ENCODE data around the gene SLC29A2.
"Not testable (repeated sequence)": the region's sequence is repeated elsewhere in the genome, so short reads cannot be mapped to it uniquely, and the experiment has no call there.

SLC29A2 gene

DNA sequence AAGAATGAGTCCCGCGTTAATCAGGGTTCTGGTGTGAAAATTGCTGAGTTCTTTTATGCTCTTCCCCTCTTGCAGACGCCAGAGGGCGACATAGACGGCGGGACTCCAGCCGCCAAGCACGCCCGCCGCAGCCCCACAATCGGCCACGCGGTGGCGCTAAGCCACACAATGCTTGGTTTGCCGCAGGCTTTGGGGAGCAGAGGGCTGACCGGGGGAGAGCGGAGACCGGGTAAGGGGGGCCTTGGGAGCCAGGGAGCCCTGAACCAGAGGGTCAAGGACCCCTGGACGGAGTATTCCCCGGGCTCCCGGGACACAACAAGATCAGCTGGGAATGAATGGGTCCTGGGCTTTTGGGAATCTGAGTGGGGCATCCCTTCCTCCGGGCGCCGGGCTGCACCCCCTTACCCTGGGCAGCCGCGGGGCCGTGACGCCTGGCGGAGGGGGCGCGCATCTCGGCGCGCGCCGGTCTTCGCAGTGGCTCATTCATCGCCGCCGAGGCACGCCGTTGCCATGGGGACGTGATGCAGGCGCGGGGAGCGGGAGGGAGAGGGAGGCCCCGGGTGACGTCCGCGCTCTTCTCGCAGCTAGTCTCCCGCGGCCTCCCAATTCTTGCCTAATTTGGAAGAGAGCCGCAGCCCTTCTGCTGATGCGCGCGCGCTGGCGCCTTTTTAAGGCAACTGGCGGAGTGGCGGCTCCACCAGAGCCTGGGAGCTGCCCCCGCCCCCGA lies 37.1 kb upstream of the SLC29A2 start:
- H3K4me3 ChIP-seq (replicated peaks; ENCODE audit: low read depth, low read length): peak overlapping the region; percentile 39
- DNase-seq (ENCODE audit: extremely low read depth, low read depth): peak; percentile 53

DNA sequence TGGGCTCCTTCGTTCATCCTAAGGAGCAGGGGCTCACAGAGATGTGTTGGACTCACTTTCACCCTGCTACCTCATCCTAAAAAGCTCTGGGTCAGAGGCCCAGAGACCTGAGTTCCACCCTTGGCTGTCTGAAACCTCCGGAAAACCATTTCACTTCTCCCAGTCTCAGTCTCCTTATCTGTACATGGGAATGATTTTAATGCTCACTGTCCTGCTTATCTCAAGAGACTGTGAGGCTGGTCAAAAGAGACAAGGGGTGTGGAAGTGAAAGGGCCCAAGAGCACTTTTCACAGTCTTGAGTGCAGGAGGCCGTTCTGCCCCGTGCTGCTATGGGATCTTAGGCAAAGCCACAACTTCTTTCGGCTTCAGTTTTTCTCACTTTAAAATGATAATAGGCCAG lies 36.1 kb upstream of the SLC29A2 start:
- no peak for DNase-seq (ENCODE audit: extremely low read depth, low read depth)
- H3K4me3 ChIP-seq (replicated peaks; ENCODE audit: low read depth, low read length): no peak overlapping the region
- TF ChIP-seq, protein P1, sequence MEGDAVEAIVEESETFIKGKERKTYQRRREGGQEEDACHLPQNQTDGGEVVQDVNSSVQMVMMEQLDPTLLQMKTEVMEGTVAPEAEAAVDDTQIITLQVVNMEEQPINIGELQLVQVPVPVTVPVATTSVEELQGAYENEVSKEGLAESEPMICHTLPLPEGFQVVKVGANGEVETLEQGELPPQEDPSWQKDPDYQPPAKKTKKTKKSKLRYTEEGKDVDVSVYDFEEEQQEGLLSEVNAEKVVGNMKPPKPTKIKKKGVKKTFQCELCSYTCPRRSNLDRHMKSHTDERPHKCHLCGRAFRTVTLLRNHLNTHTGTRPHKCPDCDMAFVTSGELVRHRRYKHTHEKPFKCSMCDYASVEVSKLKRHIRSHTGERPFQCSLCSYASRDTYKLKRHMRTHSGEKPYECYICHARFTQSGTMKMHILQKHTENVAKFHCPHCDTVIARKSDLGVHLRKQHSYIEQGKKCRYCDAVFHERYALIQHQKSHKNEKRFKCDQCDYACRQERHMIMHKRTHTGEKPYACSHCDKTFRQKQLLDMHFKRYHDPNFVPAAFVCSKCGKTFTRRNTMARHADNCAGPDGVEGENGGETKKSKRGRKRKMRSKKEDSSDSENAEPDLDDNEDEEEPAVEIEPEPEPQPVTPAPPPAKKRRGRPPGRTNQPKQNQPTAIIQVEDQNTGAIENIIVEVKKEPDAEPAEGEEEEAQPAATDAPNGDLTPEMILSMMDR (IDR thresholded peaks at IDR 0.05; ENCODE audit: low read depth, low read length, missing control alignments): no peak

More for the DNA sequence above, 37.1 kb upstream of the SLC29A2 start:
- TF ChIP-seq, protein P1 (IDR thresholded peaks at IDR 0.05; ENCODE audit: low read depth, low read length, missing control alignments): peak; percentile 100

DNA sequence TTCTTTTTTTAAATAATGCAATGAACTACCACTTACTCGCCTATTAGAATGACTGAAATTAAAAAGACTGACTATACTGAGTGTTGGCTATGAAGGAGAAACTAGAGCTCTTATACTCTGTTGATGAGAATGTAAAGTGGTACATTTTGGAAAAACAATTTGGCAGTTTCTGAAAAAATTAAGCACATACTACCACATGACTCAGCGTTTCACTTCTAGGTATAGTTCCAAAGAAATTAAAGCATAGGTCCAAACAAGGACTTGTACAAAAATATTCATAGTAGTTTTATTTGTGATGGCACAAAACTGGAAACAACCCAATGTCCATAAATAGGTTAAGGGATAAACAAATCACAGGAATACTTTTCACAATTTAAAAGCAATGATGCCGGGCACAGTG lies 22.4 kb upstream of the SLC29A2 start:
- TF ChIP-seq, protein P1 (IDR thresholded peaks at IDR 0.05; ENCODE audit: low read depth, low read length, missing control alignments): no peak
- DNase-seq (ENCODE audit: extremely low read depth, low read depth): no peak
- no peak overlapping the region for H3K4me3 ChIP-seq (replicated peaks; ENCODE audit: low read depth, low read length)

DNA sequence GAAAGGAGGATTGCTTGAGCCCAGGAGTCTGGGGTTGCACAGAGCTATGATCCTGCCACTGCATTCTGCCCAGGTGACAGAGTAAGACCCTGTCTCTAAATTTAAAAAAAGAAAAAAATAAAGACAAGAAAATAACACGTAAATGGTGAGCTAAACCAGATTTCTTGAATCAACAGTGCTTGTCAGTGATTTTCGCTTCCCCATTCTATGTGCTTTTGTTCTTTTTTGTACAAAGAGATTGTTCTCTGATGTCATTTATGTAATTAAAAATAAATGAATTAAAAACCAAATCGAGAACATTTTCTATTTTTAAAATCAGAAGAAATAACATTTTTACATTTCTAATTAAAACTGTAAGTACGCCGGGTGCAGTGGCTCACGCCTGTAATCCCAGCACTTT lies 19.8 kb upstream of the SLC29A2 start:
- no peak overlapping the region for H3K4me3 ChIP-seq (replicated peaks; ENCODE audit: low read depth, low read length)
- no peak for DNase-seq (ENCODE audit: extremely low read depth, low read depth)
- TF ChIP-seq, protein P1 (IDR thresholded peaks at IDR 0.05; ENCODE audit: low read depth, low read length, missing control alignments): no peak

DNA sequence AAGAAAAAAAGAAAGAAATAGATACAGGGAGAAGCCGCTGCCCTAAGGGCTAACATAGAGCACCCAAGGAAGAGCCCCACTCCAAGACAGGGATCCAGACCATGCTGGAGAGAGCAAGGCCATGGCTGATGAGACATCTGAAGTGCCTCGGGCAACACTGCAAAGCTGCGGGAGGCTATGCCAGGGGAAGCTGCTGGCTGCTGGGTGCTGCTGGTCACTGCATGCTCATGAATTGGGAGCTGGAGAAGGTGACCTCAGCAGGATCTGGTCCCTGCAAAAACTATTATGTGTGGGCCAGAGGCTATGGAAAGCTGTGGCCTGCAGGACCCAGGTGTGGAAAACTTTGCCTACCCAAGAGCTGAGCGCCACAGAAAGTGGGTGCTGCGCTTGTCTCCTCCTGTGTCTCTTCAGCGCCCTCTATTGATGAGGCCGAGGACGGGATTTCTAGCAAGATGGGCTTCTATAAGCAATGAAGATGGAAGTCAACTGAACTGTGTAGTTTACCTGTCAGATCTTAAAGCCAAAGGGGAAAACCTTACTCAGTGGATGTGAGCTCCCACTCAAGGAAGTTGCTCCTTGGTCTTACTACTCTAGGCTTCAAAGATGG lies 17.3 kb upstream of the SLC29A2 start:
- DNase-seq (ENCODE audit: extremely low read depth, low read depth): no peak
- no peak overlapping the region for H3K4me3 ChIP-seq (replicated peaks; ENCODE audit: low read depth, low read length)
- TF ChIP-seq, protein P1 (IDR thresholded peaks at IDR 0.05; ENCODE audit: low read depth, low read length, missing control alignments): peak; percentile 95

DNA sequence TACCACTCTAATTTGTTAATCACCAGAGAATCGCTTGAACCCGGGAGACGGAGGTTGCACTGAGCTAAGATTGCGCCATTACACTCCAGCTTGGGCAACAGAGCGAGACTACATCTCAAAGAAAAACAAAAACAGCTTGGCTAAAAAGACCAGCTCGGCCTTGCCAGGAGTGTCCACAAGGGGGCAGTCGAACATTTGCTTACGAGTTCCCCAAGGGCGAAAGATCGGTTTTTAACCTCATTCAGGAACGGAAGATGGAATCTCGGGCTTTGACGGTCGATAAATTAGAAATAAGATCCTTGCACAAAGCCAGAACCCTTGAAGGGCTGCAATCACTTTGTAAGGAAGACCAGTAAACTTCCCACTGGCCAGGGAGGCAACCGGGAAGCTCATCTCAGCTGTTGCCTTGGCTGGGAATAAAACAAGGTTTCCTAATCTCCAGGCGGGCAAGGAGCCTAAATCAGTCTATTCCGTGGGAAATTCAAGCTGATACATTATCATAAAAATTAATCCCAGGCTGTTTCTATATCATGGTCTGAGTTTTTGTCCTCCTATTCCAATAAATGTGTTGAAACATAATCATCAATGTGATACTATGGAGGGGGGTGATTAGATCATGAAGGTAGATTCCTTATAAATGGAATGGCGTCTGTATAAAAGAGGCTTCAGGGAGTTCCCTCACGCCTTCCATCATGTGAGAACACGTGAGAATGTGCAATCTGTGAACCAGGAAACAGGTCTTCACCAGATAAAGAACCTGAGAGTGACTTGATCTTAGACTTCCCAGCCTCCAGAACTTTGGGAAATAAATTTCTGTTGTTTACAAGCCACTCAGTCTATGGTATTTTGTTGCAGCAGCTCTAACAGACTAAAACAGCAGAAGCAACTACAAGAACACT lies 14.9 kb upstream of the SLC29A2 start:
- H3K4me3 ChIP-seq (replicated peaks; ENCODE audit: low read depth, low read length): no peak overlapping the region
- TF ChIP-seq, protein P1 (IDR thresholded peaks at IDR 0.05; ENCODE audit: low read depth, low read length, missing control alignments): peak; percentile 95
- DNase-seq (ENCODE audit: extremely low read depth, low read depth): peak; percentile 77

DNA sequence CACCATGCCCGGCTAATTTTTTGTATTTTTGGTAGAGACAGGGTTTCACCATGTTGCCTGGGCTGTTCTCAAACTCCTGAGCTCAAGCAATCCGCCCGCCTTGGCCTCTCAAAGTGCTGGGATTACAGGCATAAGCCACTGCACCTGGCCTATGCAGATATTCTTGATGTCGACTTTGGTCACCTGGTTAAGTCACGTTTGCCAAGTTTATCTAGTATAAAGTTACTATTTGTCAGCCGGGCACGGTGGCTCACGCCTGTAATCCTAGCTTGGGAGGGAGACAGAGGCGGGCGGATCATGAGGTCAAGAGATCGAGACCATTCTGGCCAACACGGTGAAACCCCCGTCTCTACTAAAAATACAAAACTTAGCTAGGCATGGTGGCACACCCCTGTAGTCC lies 12.8 kb upstream of the SLC29A2 start:
- not testable (repeated sequence) for H3K4me3 ChIP-seq (replicated peaks; ENCODE audit: low read depth, low read length); DNase-seq (ENCODE audit: extremely low read depth, low read depth)

DNA sequence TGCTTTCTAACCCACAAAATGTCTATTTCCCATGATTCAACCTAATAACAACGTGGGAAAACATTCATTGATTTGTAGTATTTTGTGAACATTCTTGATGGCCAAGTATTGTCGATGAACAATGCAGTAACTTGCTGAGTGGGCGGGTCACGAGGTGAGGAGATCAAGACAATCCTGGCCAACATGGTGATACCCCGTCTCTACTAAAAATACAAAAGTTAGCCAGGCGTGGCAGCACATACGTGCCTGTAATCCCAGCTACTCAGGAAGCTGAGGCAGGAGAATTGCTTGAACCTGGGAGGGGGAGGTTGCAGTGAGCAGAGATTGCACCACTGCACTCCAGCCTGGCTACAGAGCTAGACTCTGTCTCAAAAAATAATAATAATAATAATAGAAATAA lies 8.7 kb upstream of the SLC29A2 start:
- DNase-seq (ENCODE audit: extremely low read depth, low read depth); H3K4me3 ChIP-seq (replicated peaks; ENCODE audit: low read depth, low read length): not testable (repeated sequence)

DNA sequence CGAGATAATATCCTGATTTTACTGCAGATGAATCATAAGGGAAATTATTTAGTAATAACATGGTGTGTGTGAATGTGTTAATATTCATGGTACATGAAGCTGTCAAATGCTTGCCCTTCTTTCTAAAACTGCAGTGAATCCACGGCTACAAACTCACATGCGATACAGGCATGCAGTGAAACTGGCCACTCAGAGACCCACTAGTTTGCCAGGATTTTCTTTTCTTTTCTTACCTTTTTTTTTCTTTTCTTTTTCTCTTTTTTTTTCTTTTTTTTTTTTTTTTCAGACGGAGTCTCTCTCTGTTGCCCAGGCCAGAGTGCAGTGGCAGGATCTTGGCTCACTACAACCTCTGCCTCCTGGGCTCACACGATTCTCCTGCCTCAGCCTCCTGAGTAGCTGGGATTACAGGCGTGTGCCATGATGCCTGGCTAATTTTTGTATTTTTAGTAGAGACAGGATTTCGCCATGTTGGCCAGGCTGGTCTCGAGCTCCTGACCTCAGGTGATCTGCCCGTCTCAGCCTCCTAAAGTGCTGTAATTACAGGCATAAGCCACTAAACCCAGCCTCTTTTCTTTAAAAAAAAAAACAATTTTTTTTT lies 2.2 kb upstream of the SLC29A2 start:
- not testable (repeated sequence) for DNase-seq (ENCODE audit: extremely low read depth, low read depth); H3K4me3 ChIP-seq (replicated peaks; ENCODE audit: low read depth, low read length)

Data from HFF-Myc (cell line).